GM10248 (cell line): Measurements from ENCODE around the gene GRID2.

Experiments
- CTCF ChIA-PET: fragments of 300-600 bp; sonication (Branson Sonifier 250); formaldehyde crosslinking; extraction: SDS; loops from one replicate; lab custom pipeline; 2021; ENCODE audit warnings: antibody characterized with exemption; lab: Yijun Ruan, JAX
- POLR2A ChIA-PET: fragments of 350-650 bp; sonication (Branson Sonifier 250); formaldehyde crosslinking; extraction: SDS; loops from one replicate; lab custom pipeline; 2020; ENCODE audit warnings: antibody characterized with exemption; lab: Yijun Ruan, JAX
- DNase-seq: peaks from one replicate; pipeline ENCODE4 v3.0.0; 2012; ENCODE audit errors: extremely low spot score
- TF ChIP-seq, protein P1 (sequence below): IDR thresholded peaks from 2 replicates; pipeline ENCODE4 v1.5.1; 2012; ENCODE audit warnings: mild to moderate bottlenecking, low read depth; ENCODE audit errors: extremely low read depth, missing control alignments, control extremely low read depth

GRID2 gene

DNA sequence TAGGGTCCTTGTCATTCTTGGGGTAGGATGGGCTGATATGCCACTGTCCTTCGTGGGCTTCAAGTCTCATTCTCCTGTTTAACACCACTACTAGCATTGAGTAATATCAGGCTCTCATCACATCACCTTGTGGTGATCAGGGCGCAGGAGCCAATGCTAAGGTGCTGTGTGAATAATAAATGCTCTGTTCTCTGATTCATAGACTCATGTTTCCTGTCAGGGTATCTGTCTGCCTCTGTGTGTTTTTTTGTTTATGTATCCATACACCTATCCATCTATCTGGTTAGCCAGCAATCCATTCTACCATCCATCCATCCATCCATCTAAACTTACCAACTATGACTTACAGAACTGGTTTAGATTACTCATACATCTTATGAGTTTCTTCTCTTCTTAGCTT, 999.7 kb downstream of the GRID2 start:
- TF ChIP-seq, protein P1, sequence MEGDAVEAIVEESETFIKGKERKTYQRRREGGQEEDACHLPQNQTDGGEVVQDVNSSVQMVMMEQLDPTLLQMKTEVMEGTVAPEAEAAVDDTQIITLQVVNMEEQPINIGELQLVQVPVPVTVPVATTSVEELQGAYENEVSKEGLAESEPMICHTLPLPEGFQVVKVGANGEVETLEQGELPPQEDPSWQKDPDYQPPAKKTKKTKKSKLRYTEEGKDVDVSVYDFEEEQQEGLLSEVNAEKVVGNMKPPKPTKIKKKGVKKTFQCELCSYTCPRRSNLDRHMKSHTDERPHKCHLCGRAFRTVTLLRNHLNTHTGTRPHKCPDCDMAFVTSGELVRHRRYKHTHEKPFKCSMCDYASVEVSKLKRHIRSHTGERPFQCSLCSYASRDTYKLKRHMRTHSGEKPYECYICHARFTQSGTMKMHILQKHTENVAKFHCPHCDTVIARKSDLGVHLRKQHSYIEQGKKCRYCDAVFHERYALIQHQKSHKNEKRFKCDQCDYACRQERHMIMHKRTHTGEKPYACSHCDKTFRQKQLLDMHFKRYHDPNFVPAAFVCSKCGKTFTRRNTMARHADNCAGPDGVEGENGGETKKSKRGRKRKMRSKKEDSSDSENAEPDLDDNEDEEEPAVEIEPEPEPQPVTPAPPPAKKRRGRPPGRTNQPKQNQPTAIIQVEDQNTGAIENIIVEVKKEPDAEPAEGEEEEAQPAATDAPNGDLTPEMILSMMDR: no peak
- DNase-seq: no peak
- ChIA-PET POLR2A (no interaction called here), CTCF (no interaction called here)

DNA sequence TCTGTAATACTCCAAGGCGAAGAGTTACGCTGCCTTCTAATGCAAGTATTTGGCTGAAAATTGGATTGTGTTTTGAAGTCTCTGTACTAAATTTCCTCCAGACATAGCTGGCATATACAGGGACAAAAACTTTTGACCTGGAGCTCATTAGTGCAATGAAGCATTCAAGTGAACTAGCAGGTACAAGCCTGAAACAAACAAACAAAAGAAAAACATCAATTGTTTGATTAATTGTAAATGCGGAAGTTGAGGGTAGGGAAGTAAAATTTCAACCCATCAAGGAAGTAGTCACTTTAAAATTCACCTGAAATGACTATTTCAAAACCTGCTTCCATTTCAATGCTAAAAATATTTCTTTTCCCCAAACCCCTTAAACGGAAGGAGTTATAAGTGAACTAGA, 1008.5 kb downstream of the GRID2 start:
- no peak for DNase-seq
- TF ChIP-seq, protein P1: no peak
- POLR2A ChIA-PET: no interaction called here
- CTCF ChIA-PET: no interaction called here

DNA sequence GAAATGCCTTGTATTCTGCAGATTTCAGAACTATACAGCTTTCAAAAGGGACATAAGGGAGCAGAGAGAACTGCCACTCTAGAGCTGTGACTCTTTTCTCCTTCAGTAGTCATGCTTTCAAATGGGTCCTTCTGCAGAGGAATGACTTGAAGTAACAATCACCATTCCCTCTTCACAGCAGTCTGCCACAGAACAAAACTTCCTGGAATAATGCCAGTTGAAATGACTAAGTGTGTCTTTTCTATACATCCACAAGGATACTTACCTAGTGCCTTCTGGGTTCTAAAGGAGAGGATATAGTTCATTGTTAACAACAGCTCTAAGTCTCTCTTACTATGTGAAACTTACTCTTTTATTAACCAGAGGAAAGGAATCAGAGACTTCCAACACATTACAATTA, 1009.4 kb downstream of the GRID2 start:
- ChIA-PET CTCF (no interaction called here), POLR2A (no interaction called here)
- no peak for DNase-seq
- TF ChIP-seq, protein P1: no peak

DNA sequence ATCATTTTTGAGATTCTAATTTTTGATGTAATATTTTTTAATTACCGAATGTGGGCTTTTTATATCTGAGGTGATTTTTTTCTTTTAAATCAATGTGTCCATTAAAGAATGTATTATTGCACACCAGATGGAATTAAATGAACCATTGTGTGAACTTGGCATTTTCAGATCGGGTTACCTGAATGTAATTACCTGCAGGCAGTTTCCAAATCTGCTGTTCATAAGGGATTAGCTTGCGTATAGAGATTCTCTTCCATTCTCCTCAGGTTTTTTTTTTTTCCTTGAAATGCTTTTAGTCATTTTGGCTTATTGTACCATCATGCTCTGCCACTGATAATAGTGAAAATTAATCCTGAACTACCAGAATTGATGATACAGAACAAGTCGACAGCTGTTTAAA, 1013.3 kb downstream of the GRID2 start:
- TF ChIP-seq, protein P1: no peak
- POLR2A ChIA-PET: no interaction called here
- DNase-seq: no peak
- CTCF ChIA-PET: no interaction called here

DNA sequence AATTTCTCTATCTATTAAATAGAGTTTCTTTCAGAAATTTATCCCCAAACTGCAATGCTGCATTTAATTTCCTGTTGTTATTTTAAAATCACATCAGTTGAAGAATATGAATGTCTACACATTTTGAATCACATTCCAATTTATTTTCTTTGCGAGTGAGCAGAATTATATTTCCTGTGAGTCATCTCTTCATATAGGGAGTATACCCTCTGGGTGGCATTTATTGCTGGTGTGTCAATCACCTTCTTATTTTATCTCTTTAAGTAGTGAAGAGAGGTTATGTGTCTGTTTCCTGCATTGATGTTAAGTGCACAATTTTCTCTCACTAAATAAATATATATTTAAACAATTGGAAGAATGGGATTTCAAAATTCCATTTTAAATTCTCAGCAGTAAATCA, 1013.8 kb downstream of the GRID2 start:
- no peak for DNase-seq
- TF ChIP-seq, protein P1: no peak
- POLR2A ChIA-PET: no interaction called here
- CTCF ChIA-PET: no interaction called here

DNA sequence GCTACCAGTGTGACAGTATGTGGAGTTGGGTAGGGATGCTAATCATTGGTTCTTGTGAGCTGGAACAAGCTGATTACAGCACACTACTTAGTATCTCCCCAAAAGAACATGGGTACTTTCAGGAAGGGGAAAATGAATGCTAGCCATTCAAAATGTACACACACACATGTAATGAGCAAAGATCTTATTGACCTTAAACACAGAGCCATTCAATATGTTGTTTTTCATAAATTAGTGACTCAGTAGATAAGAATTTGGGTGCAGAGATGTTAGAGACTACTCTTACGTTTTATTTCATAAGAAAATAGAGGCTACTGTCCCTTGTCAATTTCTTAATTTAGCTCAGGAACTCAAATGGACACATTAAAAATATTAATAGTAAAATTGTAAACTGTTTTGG, 1015.3 kb downstream of the GRID2 start:
- TF ChIP-seq, protein P1: no peak
- CTCF ChIA-PET: interaction anchor here (2.3 kb wide), 1 partner anchor 10 kb away, joined by 6 read pairs; no protein-coding TSS in a partner anchor
- POLR2A ChIA-PET: no interaction called here
- DNase-seq: no peak

DNA sequence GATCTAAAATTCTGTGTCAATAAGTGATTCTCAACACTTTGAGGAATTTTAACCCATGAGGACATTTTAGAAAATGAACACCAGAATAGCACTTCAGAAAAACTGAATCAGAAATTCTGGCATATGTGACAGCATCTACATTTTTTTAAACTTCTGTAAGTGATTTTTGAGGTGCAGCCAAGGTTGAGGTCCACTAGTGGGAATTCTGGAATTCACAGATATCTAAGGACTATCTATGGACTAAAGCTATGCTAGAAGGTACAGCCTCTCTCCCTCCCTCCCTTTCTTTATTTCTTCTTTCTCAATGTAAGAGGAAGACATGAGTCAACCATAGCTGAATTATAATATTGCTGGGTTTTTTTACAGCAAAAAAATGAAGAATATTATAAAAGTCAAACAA, 1016.6 kb downstream of the GRID2 start:
- TF ChIP-seq, protein P1: no peak
- no peak for DNase-seq
- ChIA-PET POLR2A (no interaction called here), CTCF (interaction anchor here (2.3 kb wide), 1 partner anchor 8 kb away, joined by 6 read pairs; no protein-coding TSS in a partner anchor)
